GM12891 (cell line): Measurements from ENCODE around the gene PDE3A.

ENCODE experiments used
- POLR2A ChIP-seq: IDR thresholded peaks from 2 replicates; pipeline ENCODE4 v1.6.1; 2011; ENCODE audit warnings: low read depth, low read length, control low read depth
- POLR2AphosphoS5 ChIP-seq: IDR thresholded peaks from 2 replicates; pipeline ENCODE4 v1.6.1; 2011; ENCODE audit warnings: low read depth, low read length, control low read depth
- POU2F2 ChIP-seq: IDR thresholded peaks from 2 replicates; pipeline ENCODE4 v1.6.1; 2011; ENCODE audit warnings: low read depth, mild to moderate bottlenecking, control low read depth, low read length, moderate library complexity
- SPI1 ChIP-seq: IDR thresholded peaks from 2 replicates; pipeline ENCODE4 v1.6.1; 2011; ENCODE audit warnings: low read depth, low read length, control low read depth
- TAF1 ChIP-seq: IDR thresholded peaks from 2 replicates; pipeline ENCODE4 v1.6.1; 2011; ENCODE audit warnings: low read depth, low read length, control low read depth

DNA sequence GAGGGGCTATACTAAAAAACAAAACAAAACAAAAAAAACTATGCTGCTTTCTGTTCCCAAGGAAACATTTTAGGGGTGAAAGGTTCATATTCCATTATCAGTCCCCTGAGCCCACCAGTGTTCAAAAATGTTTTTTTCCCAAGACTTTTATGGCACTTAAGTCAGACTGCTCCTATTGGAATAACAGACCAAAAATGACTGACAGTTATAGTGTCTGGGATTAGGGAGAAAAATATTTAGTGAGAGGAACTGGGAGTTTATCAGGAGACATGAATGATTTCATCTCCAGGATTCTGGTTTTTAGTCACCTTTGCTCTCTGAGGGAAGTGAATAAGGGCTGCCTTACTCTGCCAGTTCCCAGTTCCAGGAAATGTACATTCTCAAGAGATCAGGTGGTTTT lies 68.0 kb downstream of the PDE3A start:
- TF ChIP-seq TAF1 (no peak), POLR2A (no peak), POLR2AphosphoS5 (no peak), SPI1 (no peak), POU2F2 (no peak)
